Measurements from ENCODE around the gene TRPV5. TPM values are rescaled to one million over a fixed set of nuclear protein-coding genes. Genes with fewer than 3 reads are reported as not detected.
A peak's percentile ranks its signal among the peaks of the same experiment; 100 is the strongest.

TRPV5 gene
- total RNA-seq, 2 donors from 2014 or later: not detected

DNA sequence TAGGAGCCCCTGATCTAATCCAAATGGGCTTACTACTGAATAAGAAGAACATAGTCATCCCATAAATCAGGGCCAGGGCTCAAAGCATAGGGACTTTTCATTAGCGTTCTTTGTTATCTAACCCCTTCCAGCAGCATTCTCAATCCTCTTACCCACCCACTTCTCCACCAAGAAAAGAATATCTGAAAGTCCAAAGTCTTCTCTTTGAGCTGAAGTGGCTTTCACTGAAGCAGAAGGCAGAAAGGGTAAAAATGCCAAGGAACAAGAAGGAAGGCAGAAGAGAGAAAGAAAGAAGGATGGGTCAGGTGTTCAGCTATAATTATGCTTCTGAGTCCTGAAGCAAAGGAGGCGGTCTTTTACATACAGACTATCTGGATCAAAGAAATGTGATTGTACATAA lies 10.2 kb downstream of the TRPV5 start:
- no peak for DNase-seq (ENCODE audit: low spot score in 2 of 2)
- Mint-ChIP-seq H3K36me3 (no peaks in the 10 kb centered on the region), H3K27ac (no peak overlapping the region), H3K9me3 (no peaks in the 10 kb centered on the region)
- ATAC-seq: no peak

DNA sequence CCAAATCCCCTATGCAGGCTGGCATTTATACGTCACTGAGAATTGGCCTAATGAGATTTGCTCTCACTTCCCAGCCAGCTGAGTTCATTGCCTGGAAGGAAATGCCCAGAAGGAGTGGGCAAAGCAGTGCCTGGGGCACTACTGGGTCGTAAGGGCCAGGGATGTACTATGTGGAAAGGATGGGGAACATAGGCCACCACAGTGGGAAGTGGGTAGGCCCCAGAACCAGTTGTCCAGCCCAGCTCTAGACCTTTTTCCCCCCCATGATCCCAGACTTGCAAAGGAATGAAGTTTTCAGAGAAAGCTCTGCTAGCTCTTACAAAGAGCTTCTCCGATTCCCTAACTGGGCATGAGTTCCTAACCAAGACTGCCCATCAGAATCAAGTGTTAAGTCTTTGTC lies 13.9 kb downstream of the TRPV5 start:
- Mint-ChIP-seq H3K27ac (no peak overlapping the region), H3K36me3 (no peaks in the 10 kb centered on the region), H3K9me3 (no peaks in the 10 kb centered on the region)
- DNase-seq (ENCODE audit: low spot score in 2 of 2) (no peak), ATAC-seq (no peak)

DNA sequence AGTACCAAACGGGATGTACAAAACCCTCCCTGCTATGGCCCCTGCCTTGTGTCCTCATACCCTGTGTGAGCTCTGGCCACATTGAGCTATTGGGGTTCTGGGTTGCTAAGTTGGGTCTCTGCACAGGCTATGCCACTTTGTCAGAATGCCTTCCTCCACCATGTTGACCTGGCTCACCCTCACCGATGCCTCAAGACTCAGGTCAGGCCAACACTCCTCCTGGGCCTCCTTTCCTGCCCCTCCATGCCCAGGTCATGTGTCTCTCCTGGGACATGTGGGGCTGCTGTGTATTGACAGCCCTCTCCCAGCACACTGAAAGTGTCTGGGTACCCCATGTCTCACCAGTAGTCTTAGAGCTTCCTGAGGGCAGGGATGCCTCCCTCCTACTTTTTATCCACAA lies 14.6 kb downstream of the TRPV5 start:
- ATAC-seq (no peak), DNase-seq (ENCODE audit: low spot score in 2 of 2) (no peak)
- Mint-ChIP-seq H3K36me3 (no peaks in the 10 kb centered on the region), H3K27ac (no peak overlapping the region), H3K9me3 (no peaks in the 10 kb centered on the region)

- H3K9me3 Mint-ChIP-seq: no peaks in the 10 kb centered on the region
- ATAC-seq (no peak), DNase-seq (ENCODE audit: low spot score in 2 of 2) (no peak)
- no peaks in the 10 kb centered on the region for H3K36me3 Mint-ChIP-seq
- no peak overlapping the region for H3K27ac Mint-ChIP-seq
Measured at GRCh38 chr7:142917447-142917846, 16.1 kb downstream of the TRPV5 start.

DNA sequence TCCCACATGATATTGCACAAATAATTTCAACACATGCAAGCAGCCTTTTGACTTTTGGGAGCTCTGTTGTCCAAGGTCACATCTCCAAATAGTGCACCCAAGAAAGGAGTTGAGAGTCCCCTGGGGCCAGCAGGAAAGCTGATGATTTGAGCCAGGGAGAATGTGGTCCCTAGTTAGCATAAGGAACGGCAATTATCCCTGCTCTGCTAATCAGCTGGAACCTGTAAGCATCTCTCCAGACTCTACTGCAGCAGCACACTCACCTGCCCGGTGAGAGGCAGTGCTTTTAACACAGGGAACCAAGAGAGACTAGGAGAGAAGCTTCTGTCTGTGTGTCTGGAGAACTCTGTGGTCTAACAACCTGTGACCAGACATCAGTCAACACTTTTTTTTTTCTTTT lies 17.0 kb downstream of the TRPV5 start:
- H3K27ac Mint-ChIP-seq: no peak overlapping the region
- no peak for ATAC-seq
- no peak for DNase-seq (ENCODE audit: low spot score in 2 of 2)
- H3K36me3 Mint-ChIP-seq: no peaks in the 10 kb centered on the region
- H3K9me3 Mint-ChIP-seq: no peaks in the 10 kb centered on the region

- no peak for ATAC-seq
- H3K36me3 Mint-ChIP-seq: no peaks in the 10 kb centered on the region
- no peaks in the 10 kb centered on the region for H3K9me3 Mint-ChIP-seq
- H3K27ac Mint-ChIP-seq: no peak overlapping the region
- DNase-seq (ENCODE audit: low spot score in 2 of 2): no peak
Measured at GRCh38 chr7:142915315-142915714, 18.2 kb downstream of the TRPV5 start.

GRCh38 chr7:142914121-142914520 lies 19.4 kb downstream of the TRPV5 start:
- no peaks in the 10 kb centered on the region for H3K36me3 Mint-ChIP-seq
- no peaks in the 10 kb centered on the region for H3K9me3 Mint-ChIP-seq
- H3K27ac Mint-ChIP-seq: no peak overlapping the region
- DNase-seq (ENCODE audit: low spot score in 2 of 2) (no peak), ATAC-seq (no peak)

DNA sequence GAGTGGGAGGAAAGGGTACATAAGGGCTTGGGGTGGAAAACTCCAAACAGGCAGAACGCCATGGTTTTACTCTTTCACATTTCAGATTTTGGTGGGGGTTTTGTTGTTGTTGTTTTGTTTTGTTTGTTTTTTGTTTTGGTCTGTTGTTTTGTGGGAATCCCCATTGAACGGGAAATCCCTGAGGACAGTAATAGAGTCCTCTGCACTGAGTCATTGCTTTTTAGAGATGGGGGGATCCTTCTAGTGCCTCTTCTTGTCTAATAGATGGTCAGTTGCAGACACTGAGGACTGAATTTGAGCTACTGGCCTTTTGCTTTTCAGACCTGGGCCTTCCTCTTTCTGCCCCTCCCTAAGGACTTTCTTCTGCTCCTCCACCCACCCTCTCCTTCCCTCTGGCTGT lies 20.0 kb downstream of the TRPV5 start:
- Mint-ChIP-seq H3K27ac (no peak overlapping the region), H3K9me3 (no peaks in the 10 kb centered on the region), H3K36me3 (no peaks in the 10 kb centered on the region)
- DNase-seq (ENCODE audit: low spot score in 2 of 2) (no peak), ATAC-seq (no peak)

DNA sequence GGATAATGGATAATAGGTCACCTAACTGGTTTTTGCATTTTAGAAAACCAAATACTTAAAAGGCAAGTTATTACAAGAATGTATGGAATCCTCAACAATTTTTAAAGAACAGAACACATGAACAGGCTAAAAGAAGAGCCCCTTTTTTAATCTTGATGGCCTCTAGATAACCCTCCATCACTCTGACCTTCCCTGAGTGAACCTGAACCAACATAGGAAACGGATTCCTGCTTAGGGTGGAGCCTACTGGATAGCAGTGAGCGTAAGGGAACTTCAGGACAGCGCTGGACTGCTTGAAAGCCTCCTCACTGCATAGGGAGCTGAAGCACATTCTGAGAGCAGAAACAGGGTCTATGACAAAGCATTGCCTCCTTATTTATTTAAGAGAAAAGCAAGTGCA lies 20.5 kb downstream of the TRPV5 start:
- no peaks in the 10 kb centered on the region for H3K36me3 Mint-ChIP-seq
- H3K9me3 Mint-ChIP-seq: no peaks in the 10 kb centered on the region

GRCh38 chr7:142910481-142910880 lies 23.1 kb downstream of the TRPV5 start:
- Mint-ChIP-seq H3K36me3 (no peaks in the 10 kb centered on the region), H3K9me3 (no peaks in the 10 kb centered on the region), H3K27ac (no peak overlapping the region)
- DNase-seq (ENCODE audit: low spot score in 2 of 2): no peak
- ATAC-seq: no peak

More for the DNA sequence above, 20.5 kb downstream of the TRPV5 start:
- ATAC-seq (no peak), DNase-seq (ENCODE audit: low spot score in 2 of 2) (no peak)
- no peak overlapping the region for H3K27ac Mint-ChIP-seq

GRCh38 chr7:142910031-142910433 lies 23.5 kb downstream of the TRPV5 start:
- Mint-ChIP-seq H3K36me3 (no peaks in the 10 kb centered on the region), H3K9me3 (no peaks in the 10 kb centered on the region), H3K27ac (no peak overlapping the region)
- ATAC-seq: no peak
- no peak for DNase-seq (ENCODE audit: low spot score in 2 of 2)

GRCh38 chr7:142908921-142909890 lies 24.3 kb downstream of the TRPV5 start:
- Mint-ChIP-seq H3K27ac (no peak overlapping the region), H3K9me3 (no peaks in the 10 kb centered on the region), H3K36me3 (no peaks in the 10 kb centered on the region)
- ATAC-seq (peak in 1 of 2 donors; percentile 51), DNase-seq (ENCODE audit: low spot score in 2 of 2) (no peak)

DNA sequence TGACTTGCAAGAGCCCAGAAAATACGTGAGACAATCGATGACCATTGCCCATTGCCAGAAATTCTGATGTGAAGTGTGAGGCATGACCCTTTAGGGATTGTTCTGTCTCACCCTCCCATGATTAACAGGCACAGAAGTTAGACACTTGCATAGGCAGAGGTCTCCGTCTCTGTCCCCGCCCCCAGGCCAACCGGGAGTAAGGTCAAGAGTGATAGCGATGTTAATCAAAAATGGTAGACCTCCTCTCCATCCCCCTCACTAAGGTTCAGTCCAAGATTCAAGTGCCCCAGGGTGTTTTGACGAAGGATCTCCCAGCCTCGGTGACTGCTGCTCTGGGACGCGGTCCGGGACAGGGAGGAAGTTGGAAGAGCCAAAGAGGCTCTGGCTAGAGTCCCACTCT lies 25.3 kb downstream of the TRPV5 start:
- no peaks in the 10 kb centered on the region for H3K36me3 Mint-ChIP-seq
- ATAC-seq (no peak), DNase-seq (ENCODE audit: low spot score in 2 of 2) (no peak)
- H3K9me3 Mint-ChIP-seq: no peaks in the 10 kb centered on the region
- no peak overlapping the region for H3K27ac Mint-ChIP-seq

DNA sequence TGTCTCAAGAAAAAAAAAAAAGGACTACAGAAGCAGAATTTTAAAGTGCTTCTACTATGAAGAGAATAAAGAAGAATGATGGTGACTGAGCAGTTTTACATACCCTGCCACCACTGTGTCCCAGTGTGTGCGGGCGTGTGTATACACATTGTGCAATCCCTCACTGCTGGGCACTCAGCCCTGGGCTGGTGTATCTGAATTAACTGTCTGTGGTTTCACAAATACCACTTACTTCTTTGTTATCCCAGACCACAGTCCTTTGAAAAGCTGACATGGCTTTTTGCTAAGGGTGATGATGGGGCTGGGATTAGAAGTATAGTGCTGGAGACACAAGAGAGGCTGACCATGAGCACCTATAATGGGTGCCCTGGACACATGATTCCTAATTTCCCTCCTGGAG lies 26.9 kb downstream of the TRPV5 start:
- Mint-ChIP-seq H3K27ac (no peak overlapping the region), H3K36me3 (no peaks in the 10 kb centered on the region), H3K9me3 (no peaks in the 10 kb centered on the region)
- DNase-seq (ENCODE audit: low spot score in 2 of 2) (no peak), ATAC-seq (no peak)

GRCh38 chr7:142905759-142906158 lies 27.8 kb downstream of the TRPV5 start:
- no peak for DNase-seq (ENCODE audit: low spot score in 2 of 2)
- no peaks in the 10 kb centered on the region for H3K36me3 Mint-ChIP-seq
- H3K27ac Mint-ChIP-seq: no peak overlapping the region
- H3K9me3 Mint-ChIP-seq: no peaks in the 10 kb centered on the region
- ATAC-seq: no peak

GRCh38 chr7:142904128-142904527 lies 29.4 kb downstream of the TRPV5 start:
- ATAC-seq (no peak), DNase-seq (ENCODE audit: low spot score in 2 of 2) (no peak)
- no peaks in the 10 kb centered on the region for H3K36me3 Mint-ChIP-seq
- no peaks in the 10 kb centered on the region for H3K9me3 Mint-ChIP-seq
- H3K27ac Mint-ChIP-seq: no peak overlapping the region

DNA sequence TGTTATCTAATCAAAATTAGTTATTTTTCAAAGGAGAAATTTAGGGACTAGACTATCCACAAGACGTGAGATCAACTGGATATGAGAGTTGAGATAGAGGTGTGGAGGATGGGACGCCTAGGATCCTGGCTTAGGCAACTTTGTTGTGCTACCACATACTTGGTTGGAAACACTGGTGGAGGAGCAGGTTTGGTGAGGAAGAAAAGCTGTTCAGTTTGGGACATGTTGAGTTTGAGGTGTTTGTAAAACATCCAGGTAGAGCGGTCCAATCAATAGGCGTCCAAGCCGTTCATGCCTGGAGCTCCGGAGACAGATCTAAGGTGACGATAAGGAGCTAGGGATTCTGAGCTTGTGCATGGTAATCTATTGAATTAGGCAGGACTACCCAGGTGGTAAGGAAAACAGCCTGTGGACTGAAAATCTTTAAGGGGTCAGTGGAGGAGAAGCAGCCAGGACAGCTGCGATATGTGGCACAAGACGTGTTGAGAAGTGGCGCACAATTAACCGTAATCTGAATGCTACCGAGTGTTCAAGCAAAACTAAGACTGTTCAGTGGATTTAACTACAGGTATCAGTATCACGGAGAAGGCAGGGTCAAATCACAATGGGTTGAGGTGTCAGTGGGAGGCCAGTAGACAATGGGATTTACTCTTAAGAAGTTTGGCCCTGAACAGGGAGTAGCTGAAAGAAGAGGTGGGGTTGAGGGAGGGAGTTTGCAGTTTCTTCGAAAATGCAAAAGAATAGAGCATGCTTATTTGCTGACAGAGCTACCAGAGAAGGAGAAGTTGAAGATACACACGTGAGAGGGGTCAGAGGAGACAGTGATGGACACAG lies 31.9 kb downstream of the TRPV5 start:
- no peak overlapping the region for H3K27ac Mint-ChIP-seq
- ATAC-seq: no peak
- no peak for DNase-seq (ENCODE audit: low spot score in 2 of 2)
- H3K9me3 Mint-ChIP-seq: no peaks in the 10 kb centered on the region
- no peaks in the 10 kb centered on the region for H3K36me3 Mint-ChIP-seq

Measured in activated naive CD4-positive, alpha-beta T cell treated with anti-CD3 and anti-CD28 coated beads, Interleukin-2, amount 50 U/mL, for 72 hours (primary cell).